ENCODE measurements around the gene AGPS.

AGPS gene

GRCh38 chr2:177585234-177585863 is 192.8 kb downstream of the AGPS start:
- peaks cover 0 to 1% of the 10 kb centered on the region in 2 donors for H3K9me3 Mint-ChIP-seq
- no peaks in the 10 kb centered on the region for H3K36me3 Mint-ChIP-seq
- H3K4me3 Mint-ChIP-seq = no peak overlapping the region
- DNase-seq (no peak), ATAC-seq (replicated peaks) (no peak)
- H3K27me3 Mint-ChIP-seq = peaks cover 4 to 6% of the 10 kb centered on the region in 2 donors
- peaks cover 0 to 3% of the 10 kb centered on the region in 2 donors for H3K4me1 Mint-ChIP-seq
- H3K27ac Mint-ChIP-seq = no peak overlapping the region

- H3K4me1 Mint-ChIP-seq = peaks cover 3% of the 10 kb centered on the region in 2 donors
- H3K4me3 Mint-ChIP-seq = no peak overlapping the region
- H3K9me3 Mint-ChIP-seq = no peaks in the 10 kb centered on the region
- DNase-seq = no peak
- no peaks in the 10 kb centered on the region for H3K36me3 Mint-ChIP-seq
- H3K27me3 Mint-ChIP-seq = peaks cover under 1 to 4% of the 10 kb centered on the region in 2 donors
- H3K27ac Mint-ChIP-seq = no peak overlapping the region
- ATAC-seq (replicated peaks) = no peak
Measured at GRCh38 chr2:177586154-177586553, 193.6 kb downstream of the AGPS start.

DNA sequence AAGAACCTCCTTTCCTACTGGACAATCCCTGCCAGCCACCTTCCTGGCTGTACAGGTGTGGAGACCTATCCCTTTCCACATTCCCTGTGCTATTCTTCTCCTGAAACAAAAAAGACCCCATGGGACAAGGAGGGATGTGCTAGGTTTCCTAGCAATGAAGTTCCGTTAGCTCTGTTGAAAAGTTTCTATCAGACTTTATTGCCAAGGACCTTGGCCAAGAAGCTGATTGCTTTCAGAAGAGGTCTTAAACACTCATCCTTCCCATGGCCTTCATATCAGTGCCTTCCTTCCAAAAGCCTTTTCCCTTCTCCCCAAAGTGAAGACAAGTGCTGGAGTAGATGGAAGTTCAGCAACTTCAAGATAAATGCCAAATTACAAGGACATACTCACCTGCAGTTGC is 194.8 kb downstream of the AGPS start:
- peaks cover 0 to 4% of the 10 kb centered on the region in 2 donors for H3K27me3 Mint-ChIP-seq

GRCh38 chr2:177588671-177589070 is 196.1 kb downstream of the AGPS start:
- no peak overlapping the region for H3K27ac Mint-ChIP-seq
- DNase-seq (no peak), ATAC-seq (replicated peaks) (no peak)
- H3K27me3 Mint-ChIP-seq = peaks cover 0 to 4% of the 10 kb centered on the region in 2 donors
- H3K9me3 Mint-ChIP-seq = no peaks in the 10 kb centered on the region
- no peaks in the 10 kb centered on the region for H3K36me3 Mint-ChIP-seq
- H3K4me3 Mint-ChIP-seq = no peak overlapping the region
- peaks cover 3 to 5% of the 10 kb centered on the region in 2 donors for H3K4me1 Mint-ChIP-seq

More for the DNA sequence above, 194.8 kb downstream of the AGPS start:
- Mint-ChIP-seq H3K36me3 (no peaks in the 10 kb centered on the region), H3K4me1 (peaks cover 3 to 5% of the 10 kb centered on the region in 2 donors), H3K4me3 (no peak overlapping the region), H3K27ac (no peak overlapping the region), H3K9me3 (no peaks in the 10 kb centered on the region)
- ATAC-seq (replicated peaks) = no peak
- no peak for DNase-seq

- Mint-ChIP-seq H3K36me3 (no peaks in the 10 kb centered on the region), H3K4me3 (no peak overlapping the region), H3K4me1 (peaks cover 3 to 5% of the 10 kb centered on the region in 2 donors), H3K27ac (no peak overlapping the region), H3K9me3 (no peaks in the 10 kb centered on the region), H3K27me3 (peaks cover 0 to 4% of the 10 kb centered on the region in 2 donors)
- ATAC-seq (replicated peaks) (no peak), DNase-seq (no peak)
Measured at GRCh38 chr2:177589186-177589585, 196.6 kb downstream of the AGPS start.

GRCh38 chr2:177592397-177592796 is 199.8 kb downstream of the AGPS start:
- Mint-ChIP-seq H3K4me1 (peaks cover 0 to 5% of the 10 kb centered on the region in 2 donors), H3K9me3 (no peaks in the 10 kb centered on the region), H3K36me3 (no peaks in the 10 kb centered on the region), H3K4me3 (no peak overlapping the region), H3K27ac (no peak overlapping the region), H3K27me3 (peaks cover 0 to 4% of the 10 kb centered on the region in 2 donors)
- DNase-seq = no peak
- no peak for ATAC-seq (replicated peaks)

GRCh38 chr2:177592945-177593344 is 200.4 kb downstream of the AGPS start:
- no peak for ATAC-seq (replicated peaks)
- Mint-ChIP-seq H3K4me3 (no peak overlapping the region), H3K9me3 (no peaks in the 10 kb centered on the region), H3K4me1 (peaks cover 0 to 5% of the 10 kb centered on the region in 2 donors), H3K36me3 (no peaks in the 10 kb centered on the region), H3K27ac (no peak overlapping the region), H3K27me3 (peaks cover 0 to 4% of the 10 kb centered on the region in 2 donors)
- DNase-seq = no peak

- no peak for ATAC-seq (replicated peaks)
- H3K4me3 Mint-ChIP-seq = no peak overlapping the region
- no peak for DNase-seq
- H3K4me1 Mint-ChIP-seq = peaks cover 0 to 5% of the 10 kb centered on the region in 2 donors
- no peak overlapping the region for H3K27ac Mint-ChIP-seq
- H3K36me3 Mint-ChIP-seq = no peaks in the 10 kb centered on the region
- H3K9me3 Mint-ChIP-seq = no peaks in the 10 kb centered on the region
- H3K27me3 Mint-ChIP-seq = peaks cover 0 to 4% of the 10 kb centered on the region in 2 donors
Measured at GRCh38 chr2:177593402-177593801, 200.8 kb downstream of the AGPS start.

Data from stimulated activated naive B cell treated with anti-CD40 and anti-IgM and Interleukin-4, amounts not matched to agents 10 μg/mL and 1 μg/mL and 100 μg/mL, for 72 hours (primary cell).